Kidney (tissue), 14 donors: ENCODE measurements around the gene CABCOCO1. TPM values are rescaled to one million over a fixed set of nuclear protein-coding genes. Genes with fewer than 3 reads are reported as not detected.
A peak's percentile ranks its signal among the peaks of the same experiment; 100 is the strongest.

Source experiments
- DNase-seq, 5 donors: peaks; one replicate each; pipeline ENCODE4 v3.0.0-alpha.2; 2013 to 2020
- FAIRE-seq: peaks from 2 replicates; lab custom pipeline; 2012; peaks lifted over from hg19 to GRCh38; lab: Jason Lieb, UNC
- H3K27ac ChIP-seq, 2 donors: one replicate each; pipeline ENCODE4 v1.7.0; 2013; ENCODE audit warnings: low read depth in 2 of 2, low read length in 2 of 2, inconsistent platforms in 1 of 2
- H3K27me3 ChIP-seq: one replicate; pipeline ENCODE4 v1.7.1; 2013; ENCODE audit warnings: low read length, inconsistent platforms; ENCODE audit not compliant: control insufficient read depth, insufficient read depth
- H3K36me3 ChIP-seq, 3 donors: one replicate each; pipeline versions ENCODE4 v1.7.0 to v1.7.1; 2013; ENCODE audit warnings: low read length in 3 of 3, control low read depth in 1 of 3, inconsistent platforms in 1 of 3; ENCODE audit not compliant: insufficient read depth in 3 of 3, control insufficient read depth in 2 of 3
- H3K4me1 ChIP-seq, 3 donors: one replicate each; pipeline versions ENCODE4 v1.7.0 to v1.7.1; 2013; ENCODE audit warnings: low read length in 3 of 3, inconsistent platforms in 1 of 3, low read depth in 1 of 3; ENCODE audit not compliant: control insufficient read depth in 2 of 3, insufficient read depth in 2 of 3
- H3K4me3 ChIP-seq, 3 donors: one replicate each; pipeline versions ENCODE4 v1.7.0 to v1.8.1; 2013; ENCODE audit warnings: low read length in 3 of 3, control low read depth in 1 of 3, inconsistent platforms in 1 of 3
- H3K9ac ChIP-seq, 3 donors: one replicate each; pipeline versions ENCODE4 v1.7.0 to v1.7.1; 2013; ENCODE audit warnings: low read length in 3 of 3, control low read depth in 1 of 3, inconsistent platforms in 1 of 3
- H3K9me3 ChIP-seq, 3 donors: one replicate each; pipeline versions ENCODE4 v1.7.0 to v1.7.1; 2013; ENCODE audit warnings: low read length in 3 of 3, control low read depth in 1 of 3, inconsistent platforms in 1 of 3; ENCODE audit not compliant: control insufficient read depth in 2 of 3, insufficient read depth in 1 of 3
- CTCF ChIP-seq: IDR thresholded peaks from 3 replicates; pipeline ENCODE4 v1.5.1; 2012; ENCODE audit warnings: mild to moderate bottlenecking, moderate library complexity, borderline replicate concordance; ENCODE audit not compliant: insufficient read depth; ENCODE audit errors: extremely low read depth
- intact Hi-C: fragments of 100-400 bp; cut with DNase I; formaldehyde crosslinking; loops from one replicate; pipeline ENCODE4 v1.11.1; 2022
- polyA plus RNA-seq: library from polyadenylated mRNA; stranded (reverse); fragments of 350-450 nt; fragmentation: Illumina TruSeq; extraction: RNeasy Lipid Tissue Mini Kit (QIAGEN cat#74804); gene quantifications from one replicate; pipeline ENCODE4 v1.2.3, GENCODE V29; 2014; ENCODE audit warnings: low read depth, low replicate concordance; ENCODE audit not compliant: insufficient read depth
- total RNA-seq: library from RNA; stranded (reverse); fragmentation: NEBNext Ultra II Directional; extraction: Animal tissue kit (Norgen Biotek cat#: 25700); gene quantifications from one replicate; pipeline ENCODE4 v1.2.1, GENCODE V29; 2021
- donor health status: control.
- donor health status: control.
- donor health status: control.
- donor health status: control.
- donor health status: control.
- donor health status: DM: yes; HTN: yes; CAD: no.
- donor health status: Normal renal cell carcinoma (clear cell type).

Gene CABCOCO1
- total and polyA plus RNA-seq, 2 donors from 2014 or later: 1.5 to 2.3 TPM

DNA sequence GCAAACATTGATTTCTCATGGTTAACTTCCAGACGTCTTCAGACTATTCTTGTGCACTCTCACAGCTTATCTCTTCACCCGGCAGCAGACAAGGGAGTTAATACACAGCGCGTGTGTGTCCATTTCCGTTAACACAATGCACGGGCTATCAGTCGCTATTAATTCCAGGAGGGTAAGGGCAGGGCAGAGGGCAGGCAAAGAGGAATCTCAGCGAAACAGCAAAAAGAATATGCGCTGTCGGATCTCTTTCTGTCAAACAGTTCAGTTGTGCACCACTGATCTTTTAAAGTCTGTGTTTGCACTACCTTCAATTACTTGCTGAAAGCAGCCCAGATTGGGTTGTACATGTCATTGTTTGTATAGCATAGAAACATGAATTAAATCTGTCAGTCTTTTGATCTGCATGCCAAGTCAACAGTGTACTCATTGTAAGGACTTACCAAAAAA is 41.1 kb upstream of the CABCOCO1 start:
- FAIRE-seq (no peak), DNase-seq (peak in 3 of 5 donors; percentile 11 to 45 (median 30))
- intact Hi-C loops: no loop called here
- Histone ChIP-seq H3K9ac (no peak overlapping the region), H3K27ac (no peak overlapping the region), H3K4me3 (peak overlapping the region in 2 of 3 donors; percentile 11 to 21), H3K27me3 (no peaks in the 10 kb centered on the region), H3K9me3 (no peaks in the 10 kb centered on the region), H3K4me1 (peaks cover 0 to 2% (median 0%) of the 10 kb centered on the region in 3 donors), H3K36me3 (no peaks in the 10 kb centered on the region)
- no peak for TF ChIP-seq CTCF

DNA sequence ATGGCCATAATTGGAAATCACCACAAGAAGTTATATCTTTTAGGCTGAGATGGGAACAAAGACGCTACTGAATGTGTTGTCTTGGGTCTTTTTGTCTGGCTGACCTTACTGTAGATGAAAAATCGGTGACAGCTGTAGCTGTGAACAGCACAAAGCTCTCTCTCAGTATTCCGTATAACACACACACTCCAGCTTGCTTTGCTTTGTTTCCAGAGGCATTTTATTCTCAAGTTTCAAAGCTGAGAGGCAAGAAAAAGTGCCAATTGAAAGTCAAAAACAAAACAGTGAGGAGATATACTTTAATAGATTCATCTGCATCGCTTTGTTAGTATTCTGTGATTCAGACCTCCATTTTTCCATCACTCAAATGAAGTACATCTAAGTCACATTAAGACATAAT is 39.6 kb upstream of the CABCOCO1 start:
- H3K9me3 ChIP-seq: no peaks in the 10 kb centered on the region
- H3K27me3 ChIP-seq: no peaks in the 10 kb centered on the region
- intact Hi-C loops: no loop called here
- no peak overlapping the region for H3K27ac ChIP-seq
- no peaks in the 10 kb centered on the region for H3K36me3 ChIP-seq
- no peak overlapping the region for H3K9ac ChIP-seq
- FAIRE-seq (no peak), DNase-seq (peak in 1 of 5 donors; percentile 54)
- TF ChIP-seq CTCF: no peak
- H3K4me3 ChIP-seq: no peak overlapping the region
- H3K4me1 ChIP-seq: peaks cover 0 to 3% (median 2%) of the 10 kb centered on the region in 3 donors

DNA sequence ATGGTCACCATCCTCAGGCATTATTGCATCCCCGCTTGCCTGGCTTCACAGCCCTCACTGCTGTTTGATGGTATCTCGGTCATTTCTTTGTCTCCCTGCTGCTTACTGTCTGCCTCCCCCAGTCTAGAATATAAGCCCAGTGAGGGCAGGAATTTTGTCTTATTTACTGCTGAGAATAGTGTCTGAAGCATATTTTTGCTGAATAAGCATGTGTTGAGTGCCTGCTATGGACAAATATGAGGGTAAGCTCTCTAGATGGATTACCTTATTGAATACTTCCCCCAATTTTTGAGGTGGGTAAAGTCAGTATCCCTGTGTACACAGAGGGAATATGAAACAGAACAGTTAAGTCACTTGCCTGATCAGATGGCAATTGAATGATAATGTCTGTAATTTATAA is 36.5 kb upstream of the CABCOCO1 start:
- no peak for TF ChIP-seq CTCF
- intact Hi-C loops: no loop called here
- H3K4me1 ChIP-seq: peaks cover 0 to 9% (median 6%) of the 10 kb centered on the region in 3 donors
- H3K36me3 ChIP-seq: no peaks in the 10 kb centered on the region
- no peaks in the 10 kb centered on the region for H3K27me3 ChIP-seq
- no peak overlapping the region for H3K27ac ChIP-seq
- no peak overlapping the region for H3K4me3 ChIP-seq
- no peak for DNase-seq
- FAIRE-seq: no peak
- no peaks in the 10 kb centered on the region for H3K9me3 ChIP-seq
- no peak overlapping the region for H3K9ac ChIP-seq

- Histone ChIP-seq H3K4me1 (peaks cover 0 to 6% (median 6%) of the 10 kb centered on the region in 3 donors), H3K27ac (no peak overlapping the region), H3K36me3 (no peaks in the 10 kb centered on the region), H3K4me3 (no peak overlapping the region), H3K27me3 (no peaks in the 10 kb centered on the region), H3K9ac (no peak overlapping the region), H3K9me3 (no peaks in the 10 kb centered on the region)
- no peak for DNase-seq
- no peak for FAIRE-seq
- intact Hi-C loops: no loop called here
- TF ChIP-seq CTCF: no peak
Observed at GRCh38 chr10:61627266-61627665, 35.5 kb upstream of the CABCOCO1 start.
